CD14-positive monocyte (primary cell): ENCODE measurements around the gene DCAKD. TPM values are rescaled to one million over a fixed set of nuclear protein-coding genes. Genes with fewer than 3 reads are reported as not detected.

Experiments
- DNase-seq, 3 donors: peaks; one replicate each; pipeline ENCODE4 v3.0.0-alpha.2; 2011 to 2022
- H2AFZ ChIP-seq: 2 replicates; pipeline ENCODE4 v1.6.0; 2012; ENCODE audit warnings: mild to moderate bottlenecking, low read depth, low read length, inconsistent platforms; ENCODE audit not compliant: insufficient read depth, poor library complexity, severe bottlenecking
- H3K27ac ChIP-seq, 2 donors: 1 replicate in 1 of 2; 2 replicates in 1 of 2; pipeline ENCODE4 v1.5.1; 2012 to 2013; ENCODE audit warnings: low read length in 2 of 2, control low read depth in 1 of 2, inconsistent platforms in 1 of 2, low read depth in 1 of 2, mild to moderate bottlenecking in 1 of 2
- H3K27me3 ChIP-seq, 2 donors: one replicate each; pipeline versions ENCODE4 v1.6.0 to v1.6.1; 2011 to 2013; ENCODE audit warnings: low read length in 2 of 2; ENCODE audit not compliant: control insufficient read depth in 2 of 2, insufficient read depth in 2 of 2
- H3K36me3 ChIP-seq, 2 donors: replicated peaks in 1 of 2; 1 replicate in 1 of 2; 2 replicates in 1 of 2; pipeline versions ENCODE4 v1.5.1 to v1.6.1; 2012 to 2013; ENCODE audit warnings: low read length in 2 of 2, control low read depth in 1 of 2, inconsistent platforms in 1 of 2, mild to moderate bottlenecking in 1 of 2; ENCODE audit not compliant: insufficient read depth in 2 of 2, control insufficient read depth in 1 of 2
- H3K4me1 ChIP-seq, 2 donors: 1 replicate in 1 of 2; 2 replicates in 1 of 2; pipeline versions ENCODE4 v1.5.1 to v1.6.1; 2012 to 2013; ENCODE audit warnings: low read length in 2 of 2, control low read depth in 1 of 2, inconsistent platforms in 1 of 2, mild to moderate bottlenecking in 1 of 2, moderate library complexity in 1 of 2; ENCODE audit not compliant: insufficient read depth in 2 of 2, control insufficient read depth in 1 of 2
- H3K4me2 ChIP-seq: replicated peaks from 2 replicates; pipeline ENCODE3; 2012; ENCODE audit warnings: low read length, moderate library complexity, mild to moderate bottlenecking; ENCODE audit not compliant: poor library complexity, severe bottlenecking; ENCODE audit errors: extremely low read depth
- H3K4me3 ChIP-seq, 3 experiments: fragments of 200-600 bp in 1 of 3; sonication (generic) in 1 of 3; replicated peaks in 1 of 3; 1 replicate in 2 of 3; 2 replicates in 1 of 3; pipeline ENCODE4 v1.5.1; 2011 to 2013; ENCODE audit warnings: low read length in 3 of 3, mild to moderate bottlenecking in 3 of 3, control low read depth in 2 of 3, low read depth in 2 of 3, inconsistent platforms in 1 of 3, moderate library complexity in 1 of 3
- H3K79me2 ChIP-seq: 2 replicates; pipeline ENCODE4 v1.6.0; 2012; ENCODE audit warnings: mild to moderate bottlenecking, control low read depth, inconsistent platforms, low read length, moderate library complexity; ENCODE audit not compliant: insufficient read depth
- H3K9ac ChIP-seq: 2 replicates; pipeline ENCODE4 v1.6.0; 2017; ENCODE audit warnings: low read length, mild to moderate bottlenecking; ENCODE audit not compliant: insufficient read depth, poor library complexity, severe bottlenecking
- H3K9me3 ChIP-seq, 2 donors: replicated peaks in 1 of 2; 1 replicate in 1 of 2; 2 replicates in 1 of 2; pipeline versions ENCODE4 v1.5.1 to v1.6.1; 2012 to 2013; ENCODE audit warnings: low read length in 2 of 2, control low read depth in 1 of 2; ENCODE audit not compliant: control insufficient read depth in 1 of 2, insufficient read depth in 1 of 2
- H4K20me1 ChIP-seq: 2 replicates; pipeline ENCODE4 v1.6.0; 2012; ENCODE audit warnings: mild to moderate bottlenecking, low read length, control low read depth, moderate library complexity; ENCODE audit not compliant: insufficient read depth
- H3K27ac Mint-ChIP-seq, 7 donors: one replicate each; pipeline ENCODE4 v1.8.0; 2020; ENCODE audit warnings: mild to moderate bottlenecking in 7 of 7, mixed read lengths in 7 of 7, moderate library complexity in 6 of 7, inconsistent platforms in 2 of 7
- H3K27me3 Mint-ChIP-seq, 3 donors: one replicate each; pipeline ENCODE4 v1.8.0; 2021 to 2022; ENCODE audit warnings: low read depth in 3 of 3, mild to moderate bottlenecking in 3 of 3, mixed read lengths in 3 of 3, moderate library complexity in 3 of 3, inconsistent platforms in 1 of 3
- H3K36me3 Mint-ChIP-seq, 2 donors: one replicate each; pipeline ENCODE4 v1.8.0; 2020; ENCODE audit warnings: mixed read lengths in 2 of 2, inconsistent platforms in 1 of 2, mild to moderate bottlenecking in 1 of 2
- H3K4me1 Mint-ChIP-seq: one replicate; pipeline ENCODE4 v1.8.0; 2020; ENCODE audit warnings: mild to moderate bottlenecking, mixed read lengths
- H3K4me3 Mint-ChIP-seq, 2 donors: one replicate each; pipeline ENCODE4 v1.8.0; 2020; ENCODE audit warnings: mild to moderate bottlenecking in 2 of 2, mixed read lengths in 2 of 2, moderate library complexity in 1 of 2
- H3K9me3 Mint-ChIP-seq, 7 donors: one replicate each; pipeline ENCODE4 v1.8.0; 2020 to 2022; ENCODE audit warnings: mixed read lengths in 7 of 7, mild to moderate bottlenecking in 6 of 7, moderate library complexity in 6 of 7, inconsistent platforms in 2 of 7
- WGBS: methylation state at CpG from one replicate; pipeline ENCODE4 v1.1.5; 2013; ENCODE audit warnings: missing lambda C conversion rate; ENCODE audit not compliant: insufficient coverage; 5-methylcytosine and 5-hydroxymethylcytosine counted together
- intact Hi-C, 2 donors: fragments of 100-400 bp; cut with micrococcal nuclease; formaldehyde crosslinking; loops; one replicate each; pipeline versions ENCODE4 v1.15.0 to v1.15.1; 2023
- polyA plus RNA-seq, 3 donors: library from polyadenylated mRNA; depleted of rRNA in 1 of 3; unstranded in 2 of 3; stranded (reverse) in 1 of 3; fragments of 300-500 nt in 2 of 3; fragments of >200 nt in 1 of 3; fragmentation: Illumina TruSeq in 2 of 3; gene quantifications; 1 replicate in 2 of 3; 2 replicates in 1 of 3; pipeline ENCODE4 v1.2.3, GENCODE V29; 2012 to 2021
- TF ChIP-seq, protein P1 (sequence below): fragments of 200-600 bp; IDR thresholded peaks from one replicate; pipeline ENCODE4 v1.8.0; 2022; ENCODE audit warnings: antibody characterized with exemption, mild to moderate bottlenecking

DCAKD gene
- polyA plus RNA-seq, 3 donors: 6.6 to 10.0 (median 8.7) TPM

DNA sequence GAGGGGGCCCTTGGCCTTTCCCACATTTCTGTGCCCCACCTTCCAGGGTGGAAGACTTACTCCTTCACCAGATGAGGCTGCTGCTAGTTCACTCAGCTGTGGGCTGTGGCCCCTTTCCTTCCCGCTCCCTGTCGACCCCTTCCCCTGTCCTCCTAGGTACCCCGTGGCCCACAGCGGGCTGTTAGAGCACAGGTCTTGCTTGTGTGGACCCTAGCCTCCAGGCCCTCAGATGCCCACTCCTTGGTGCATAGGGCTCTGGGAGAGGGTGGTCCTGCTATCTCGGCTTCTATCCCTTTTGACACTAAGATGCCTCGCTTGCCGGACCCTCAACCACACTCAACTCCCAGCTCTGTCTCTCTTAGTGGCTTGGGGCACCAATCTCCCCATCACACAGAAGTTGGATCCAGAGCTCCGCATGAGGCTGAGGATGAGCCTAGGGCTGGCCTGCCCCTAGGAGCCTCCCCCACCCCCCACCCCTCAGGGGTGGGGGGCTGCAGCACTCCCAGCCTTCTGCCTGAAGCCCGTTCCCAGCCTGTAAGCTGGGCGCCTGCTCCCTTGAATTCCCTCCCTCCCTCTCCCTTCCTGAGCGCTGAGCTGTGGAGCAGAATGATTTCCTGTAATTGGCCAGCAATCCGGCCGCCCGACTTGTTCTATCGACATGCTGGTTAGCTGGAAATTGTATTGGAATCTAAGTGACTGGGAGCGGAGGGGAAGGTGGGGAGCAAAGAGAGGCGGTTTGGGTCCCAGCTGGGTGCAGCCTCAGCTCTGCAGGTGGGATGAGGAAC is 30.9 kb downstream of the DCAKD start:
- DNase-seq: no peak
- Histone ChIP-seq H3K36me3 (peaks cover 3 to 13% of the 10 kb centered on the region in 2 donors), H3K9me3 (peaks cover 0 to 13% of the 10 kb centered on the region in 2 donors), H3K4me2 (no peak overlapping the region), H3K4me1 (peaks cover 16 to 29% of the 10 kb centered on the region in 2 donors), H3K9ac (no peak overlapping the region), H3K4me3 (no peak overlapping the region), H3K27ac (no peak overlapping the region), H4K20me1 (no peaks in the 10 kb centered on the region), H3K27me3 (peaks cover 33 to 40% of the 10 kb centered on the region in 2 donors), H3K79me2 (no peaks in the 10 kb centered on the region), H2AFZ (no peak overlapping the region)
- TF ChIP-seq, protein P1, sequence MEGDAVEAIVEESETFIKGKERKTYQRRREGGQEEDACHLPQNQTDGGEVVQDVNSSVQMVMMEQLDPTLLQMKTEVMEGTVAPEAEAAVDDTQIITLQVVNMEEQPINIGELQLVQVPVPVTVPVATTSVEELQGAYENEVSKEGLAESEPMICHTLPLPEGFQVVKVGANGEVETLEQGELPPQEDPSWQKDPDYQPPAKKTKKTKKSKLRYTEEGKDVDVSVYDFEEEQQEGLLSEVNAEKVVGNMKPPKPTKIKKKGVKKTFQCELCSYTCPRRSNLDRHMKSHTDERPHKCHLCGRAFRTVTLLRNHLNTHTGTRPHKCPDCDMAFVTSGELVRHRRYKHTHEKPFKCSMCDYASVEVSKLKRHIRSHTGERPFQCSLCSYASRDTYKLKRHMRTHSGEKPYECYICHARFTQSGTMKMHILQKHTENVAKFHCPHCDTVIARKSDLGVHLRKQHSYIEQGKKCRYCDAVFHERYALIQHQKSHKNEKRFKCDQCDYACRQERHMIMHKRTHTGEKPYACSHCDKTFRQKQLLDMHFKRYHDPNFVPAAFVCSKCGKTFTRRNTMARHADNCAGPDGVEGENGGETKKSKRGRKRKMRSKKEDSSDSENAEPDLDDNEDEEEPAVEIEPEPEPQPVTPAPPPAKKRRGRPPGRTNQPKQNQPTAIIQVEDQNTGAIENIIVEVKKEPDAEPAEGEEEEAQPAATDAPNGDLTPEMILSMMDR: no peak
- H3K4me1 Mint-ChIP-seq: peaks cover 29% of the 10 kb centered on the region
- H3K9me3 Mint-ChIP-seq: peaks cover 0 to 23% (median 10%) of the 10 kb centered on the region in 7 donors
- intact Hi-C loops: loop anchor here (2.0 to 5.0 kb wide), 3 partner anchors 98 to 246 kb away; no protein-coding TSS in a partner anchor
- no peak overlapping the region for H3K27ac Mint-ChIP-seq
- whole genome bisulfite sequencing: 31% methylated on average over 6 of the region's 17 CpGs
- peak overlapping the region in 1 of 2 donors; percentile 88 for H3K4me3 Mint-ChIP-seq
- H3K36me3 Mint-ChIP-seq: peaks cover 18 to 26% of the 10 kb centered on the region in 2 donors
- peaks cover 37 to 46% (median 41%) of the 10 kb centered on the region in 3 donors for H3K27me3 Mint-ChIP-seq

DNA sequence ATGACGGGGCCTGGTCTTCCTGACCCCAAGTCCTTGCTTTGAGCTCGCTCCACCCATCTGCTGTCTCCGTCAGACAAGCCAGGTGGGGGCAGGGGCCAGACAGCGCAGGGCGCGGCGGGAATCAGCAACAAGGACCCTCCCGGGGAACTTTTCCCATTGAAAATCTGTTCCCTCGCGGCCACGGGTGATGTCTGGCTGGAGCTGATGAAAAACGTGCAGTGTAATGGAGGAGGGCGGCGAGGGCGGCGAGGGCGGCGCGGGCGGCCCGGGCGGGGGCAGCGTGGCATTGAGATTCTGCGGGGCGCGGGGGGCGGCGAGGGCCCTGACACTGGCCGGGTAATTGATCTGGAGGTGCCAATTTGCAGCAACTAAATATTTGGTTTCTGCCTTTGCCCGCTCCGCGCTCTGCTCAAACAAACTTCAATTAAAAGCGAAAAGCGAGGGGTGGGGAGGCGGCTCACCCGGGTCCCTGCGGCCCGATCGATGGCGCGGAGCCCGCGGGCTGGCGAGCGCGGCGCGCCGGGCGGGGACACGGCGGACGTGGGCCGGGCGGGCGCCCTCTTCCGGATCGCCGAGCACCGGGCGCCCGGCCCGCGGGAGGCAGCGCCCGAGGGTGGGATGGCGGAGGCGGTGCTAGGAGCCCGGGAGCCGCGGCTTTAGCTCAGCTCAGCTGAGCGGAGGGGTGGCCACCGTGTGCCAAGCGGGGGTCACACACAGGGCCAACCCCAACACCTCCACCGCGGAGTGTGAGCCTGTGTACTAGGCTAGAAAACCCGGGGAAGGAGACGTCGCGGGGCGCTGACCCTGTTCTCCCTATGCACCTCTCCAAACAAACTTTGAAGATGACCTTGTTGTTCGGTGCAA is 32.4 kb downstream of the DCAKD start:
- 1% methylated on average over 75 of the region's 82 CpGs for WGBS
- intact Hi-C loops: no loop called here
- Histone ChIP-seq H2AFZ (peak overlapping the region; percentile 78), H4K20me1 (no peaks in the 10 kb centered on the region), H3K9ac (peak overlapping the region; percentile 15), H3K4me2 (peak overlapping the region; percentile 81), H3K79me2 (no peaks in the 10 kb centered on the region), H3K27ac (no peak overlapping the region), H3K9me3 (peaks cover 0 to 13% of the 10 kb centered on the region in 2 donors), H3K4me1 (peaks cover 16 to 29% of the 10 kb centered on the region in 2 donors), H3K27me3 (peaks cover 33 to 40% of the 10 kb centered on the region in 2 donors), H3K36me3 (peaks cover 0 to 5% of the 10 kb centered on the region in 2 donors), H3K4me3 (peak overlapping the region; percentile 7 to 74 (median 10))
- H3K4me1 Mint-ChIP-seq: peaks cover 29% of the 10 kb centered on the region
- DNase-seq: peak; percentile 20 to 71 (median 42)
- H3K4me3 Mint-ChIP-seq: peak overlapping the region; percentile 91 to 95
- peaks cover 13 to 22% of the 10 kb centered on the region in 2 donors for H3K36me3 Mint-ChIP-seq
- TF ChIP-seq, protein P1: peak; percentile 74
- peaks cover 0 to 23% (median 10%) of the 10 kb centered on the region in 7 donors for H3K9me3 Mint-ChIP-seq
- peaks cover 39 to 49% (median 43%) of the 10 kb centered on the region in 3 donors for H3K27me3 Mint-ChIP-seq
- peak overlapping the region in 4 of 7 donors; percentile 71 to 91 (median 86) for H3K27ac Mint-ChIP-seq
